Spleen (tissue), 7 donors: ENCODE measurements around the gene GPX5.

Experiments used
- POLR2A ChIP-seq, 3 donors: fragments of 450-650 bp; IDR thresholded peaks; one replicate each; pipeline ENCODE4 v1.5.1; 2017; ENCODE audit warnings: antibody characterized with exemption in 3 of 3, mild to moderate bottlenecking in 1 of 3
- POLR2AphosphoS5 ChIP-seq, 3 donors: sonication (generic); formaldehyde crosslinking; IDR thresholded peaks; one replicate each; pipeline ENCODE4 v1.5.1; 2017; ENCODE audit warnings: antibody characterized with exemption in 3 of 3
- TF ChIP-seq, protein P1 (sequence below), 11 experiments: fragments of 200-600 bp in 7 of 11; fragments of 450-650 bp in 4 of 11; sonication (generic) in 4 of 11; IDR thresholded peaks in 8 of 11; conservative IDR thresholded peaks in 3 of 11; 1 replicate in 7 of 11; 2 replicates in 4 of 11; pipeline versions ENCODE4 v1.4.0 to v1.8.0; 2016 to 2021; ENCODE audit warnings: antibody characterized with exemption in 11 of 11, inconsistent platforms in 4 of 11, mild to moderate bottlenecking in 1 of 11
- donor health status: DM: no; HTN: no; CAD: no; lungs with moderate emphysema.
- donor health status: DM: no; HTN: no; CAD: no.
- donor health status: DM: no; HTN: no; CAD: no.

DNA sequence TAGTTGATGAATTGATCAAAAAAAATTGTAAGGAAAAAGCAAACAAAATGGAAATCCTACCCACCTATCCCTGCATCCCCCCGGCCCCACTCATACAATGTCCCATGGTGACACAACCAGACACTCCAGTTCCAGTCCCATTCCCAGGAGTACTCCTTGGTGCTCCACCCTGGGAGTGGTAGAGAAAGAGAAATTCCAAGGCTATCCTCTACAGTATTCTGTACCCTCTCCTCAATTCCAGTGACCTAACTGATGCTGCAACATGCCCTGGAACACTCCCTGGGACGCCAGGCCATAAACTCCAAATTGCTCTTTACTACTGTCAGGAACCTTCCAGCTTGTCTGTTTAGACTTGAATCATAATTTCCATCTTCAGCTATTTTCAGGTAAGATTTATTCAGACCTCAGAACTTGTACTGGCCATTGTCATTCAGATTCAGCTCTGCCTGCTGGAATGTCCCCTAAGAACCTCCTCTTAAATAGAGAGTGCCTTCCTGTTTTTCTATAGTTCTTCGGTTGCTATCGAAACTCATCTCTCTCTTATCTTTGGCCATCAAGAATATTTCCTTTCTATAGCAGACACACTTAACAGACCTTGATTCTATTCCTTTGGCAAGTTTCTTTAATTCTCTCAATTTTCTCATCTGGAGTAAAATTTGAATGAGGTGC, 18.7 kb upstream of the GPX5 start:
- TF ChIP-seq POLR2A (IDR thresholded peaks at IDR 0.05) (no peak), POLR2AphosphoS5 (IDR thresholded peaks at IDR 0.05) (no peak)
- TF ChIP-seq, protein P1, sequence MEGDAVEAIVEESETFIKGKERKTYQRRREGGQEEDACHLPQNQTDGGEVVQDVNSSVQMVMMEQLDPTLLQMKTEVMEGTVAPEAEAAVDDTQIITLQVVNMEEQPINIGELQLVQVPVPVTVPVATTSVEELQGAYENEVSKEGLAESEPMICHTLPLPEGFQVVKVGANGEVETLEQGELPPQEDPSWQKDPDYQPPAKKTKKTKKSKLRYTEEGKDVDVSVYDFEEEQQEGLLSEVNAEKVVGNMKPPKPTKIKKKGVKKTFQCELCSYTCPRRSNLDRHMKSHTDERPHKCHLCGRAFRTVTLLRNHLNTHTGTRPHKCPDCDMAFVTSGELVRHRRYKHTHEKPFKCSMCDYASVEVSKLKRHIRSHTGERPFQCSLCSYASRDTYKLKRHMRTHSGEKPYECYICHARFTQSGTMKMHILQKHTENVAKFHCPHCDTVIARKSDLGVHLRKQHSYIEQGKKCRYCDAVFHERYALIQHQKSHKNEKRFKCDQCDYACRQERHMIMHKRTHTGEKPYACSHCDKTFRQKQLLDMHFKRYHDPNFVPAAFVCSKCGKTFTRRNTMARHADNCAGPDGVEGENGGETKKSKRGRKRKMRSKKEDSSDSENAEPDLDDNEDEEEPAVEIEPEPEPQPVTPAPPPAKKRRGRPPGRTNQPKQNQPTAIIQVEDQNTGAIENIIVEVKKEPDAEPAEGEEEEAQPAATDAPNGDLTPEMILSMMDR (IDR thresholded peaks at IDR 0.05 in 8 of 11, conservative IDR thresholded peaks at IDR 0.05 in 3 of 11): no peak
